ENCODE measurements around the gene NOX1. TPM values are rescaled to one million over a fixed set of nuclear protein-coding genes. Genes with fewer than 3 reads are reported as not detected.

Gene NOX1
- total and polyA plus RNA-seq, 2 of the 13 experiments (the other 11 are each of a cell fraction or from before 2014, with no cell fraction given) = 0.07 TPM; not detected in 1

DNA sequence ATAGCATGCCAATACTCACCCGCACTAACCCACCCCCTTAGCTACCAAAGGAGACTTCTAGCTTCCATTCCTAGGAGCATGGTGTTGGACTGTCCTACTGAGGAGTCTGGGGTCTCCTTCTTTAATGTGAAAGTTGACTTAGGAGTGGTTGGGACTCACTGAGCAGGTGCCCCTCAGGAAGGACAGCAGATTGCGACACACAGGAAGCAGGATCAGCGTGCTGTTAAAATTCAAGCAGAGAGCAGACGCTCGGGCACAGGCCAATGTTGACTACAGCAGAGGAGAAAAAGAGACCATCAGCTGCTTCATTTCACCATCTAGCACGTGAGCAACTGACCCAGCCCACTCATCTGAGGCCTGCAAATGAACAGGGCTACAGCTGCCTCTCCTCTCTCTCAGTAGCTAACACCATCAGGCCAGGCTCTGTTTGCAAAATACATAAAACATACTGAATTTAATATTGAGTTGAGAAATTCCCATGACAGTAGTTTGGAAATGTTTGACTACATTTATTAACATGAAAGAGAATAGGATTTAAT lies 10.8 kb downstream of the NOX1 start:
- BruUV-seq (replicated peaks) = no TSS peak
- no peak for DNase-seq (ENCODE audit: low spot score)
- Histone ChIP-seq H3K9ac (ENCODE audit: insufficient read depth, low read depth, low read length) (no peak overlapping the region), H3K4me3 (replicated peaks in 1 of 3; ENCODE audit: insufficient read depth in 1 of 3, low read depth in 2 of 3, low read length in 3 of 3) (no peak overlapping the region), H3K27ac (ENCODE audit: extremely low read length, insufficient read depth, low read length) (no peak overlapping the region), H3K4me2 (ENCODE audit: low read depth, low read length) (no peak overlapping the region; the same call in 1 of the 2 replicates), H3K9me3 (ENCODE audit: low read length) (no peaks in the 10 kb centered on the region), H4K20me1 (ENCODE audit: insufficient read depth, low read length) (no peaks in the 10 kb centered on the region), H2AFZ (ENCODE audit: low read length) (no peak overlapping the region), H3K27me3 (ENCODE audit: control insufficient read depth in 1 of 2, insufficient read depth in 2 of 2, low read length in 2 of 2) (no peaks in the 10 kb centered on the region), H3K36me3 (replicated peaks in 1 of 2; ENCODE audit: control insufficient read depth in 1 of 2, insufficient read depth in 2 of 2, low read length in 2 of 2) (no peaks in the 10 kb centered on the region), H3K79me2 (ENCODE audit: insufficient read depth, low read length) (no peaks in the 10 kb centered on the region), H3K4me1 (ENCODE audit: insufficient read depth, low read length) (no peaks in the 10 kb centered on the region)
- no peak for ATAC-seq
- WGBS (ENCODE audit: low lambda C conversion rate) = 0% methylated on average over 3 of the region's 6 CpGs
- ChIA-PET CTCF (ENCODE audit: low intra/inter-chr PET ratio, low total read pairs) (no interaction called here), POLR2A (no interaction called here)
- in situ Hi-C loops (cut with HindIII; ENCODE audit: extremely low pct_ligation_motif_present, low pct_unique_long_range_greater_than_20kb) = no loop called here
- FAIRE-seq = no peak
- intact Hi-C loops (cut with micrococcal nuclease; ENCODE audit: unreplicated experiment) = no loop called here
- TF ChIP-seq CEBPG (CRISPR knock-in tag; IDR thresholded peaks at IDR 0.05) (0 out of 2 replicates have a peak, but pooled peaks have one; percentile 17), DNMT1 (CRISPR knock-in tag; IDR thresholded peaks at IDR 0.05) (no peak), CEBPB (IDR thresholded peaks at IDR 0.05; ENCODE audit: borderline replicate concordance, low read depth, low read length) (peak; percentile 26; the same call in 1 of the 2 replicates), TFAP4 (IDR thresholded peaks at IDR 0.05; ENCODE audit: borderline replicate concordance, low read depth) (peak; percentile 30; the same call in 1 of the 2 replicates), SMAD9 (CRISPR knock-in tag; IDR thresholded peaks at IDR 0.05) (no peak), ZNF713 (CRISPR knock-in tag; IDR thresholded peaks at IDR 0.05) (no peak), ARNTL (CRISPR knock-in tag; IDR thresholded peaks at IDR 0.05) (no peak)

- H3K79me2 ChIP-seq (ENCODE audit: insufficient read depth, low read length) = no peaks in the 10 kb centered on the region
- BruUV-seq (replicated peaks) = no TSS peak
- no peaks in the 10 kb centered on the region for H3K4me1 ChIP-seq (ENCODE audit: insufficient read depth, low read length)
- H4K20me1 ChIP-seq (ENCODE audit: insufficient read depth, low read length) = no peaks in the 10 kb centered on the region
- ChIA-PET POLR2A (no interaction called here), CTCF (ENCODE audit: low intra/inter-chr PET ratio, low total read pairs) (no interaction called here)
- no peak for FAIRE-seq
- intact Hi-C loops (cut with micrococcal nuclease; ENCODE audit: unreplicated experiment) (no loop called here), in situ Hi-C loops (cut with HindIII; ENCODE audit: extremely low pct_ligation_motif_present, low pct_unique_long_range_greater_than_20kb) (no loop called here)
- WGBS (ENCODE audit: low lambda C conversion rate) = 0% methylated on average over 2 of the region's 2 CpGs
- H2AFZ ChIP-seq (ENCODE audit: low read length) = no peak overlapping the region
- DNase-seq (ENCODE audit: low spot score) = no peak
- no peaks in the 10 kb centered on the region for H3K36me3 ChIP-seq (replicated peaks in 1 of 2; ENCODE audit: control insufficient read depth in 1 of 2, insufficient read depth in 2 of 2, low read length in 2 of 2)
- H3K9me3 ChIP-seq (ENCODE audit: low read length) = no peaks in the 10 kb centered on the region
- no peak for ATAC-seq
- H3K27me3 ChIP-seq (ENCODE audit: control insufficient read depth in 1 of 2, insufficient read depth in 2 of 2, low read length in 2 of 2) = no peaks in the 10 kb centered on the region
- no peak overlapping the region for H3K4me2 ChIP-seq (ENCODE audit: low read depth, low read length)
- no peak overlapping the region for H3K9ac ChIP-seq (ENCODE audit: insufficient read depth, low read depth, low read length)
- no peak overlapping the region for H3K4me3 ChIP-seq (replicated peaks in 1 of 3; ENCODE audit: insufficient read depth in 1 of 3, low read depth in 2 of 3, low read length in 3 of 3)
- no peak overlapping the region for H3K27ac ChIP-seq (ENCODE audit: extremely low read length, insufficient read depth, low read length)
- no peak for TF ChIP-seq ZMAT3 (CRISPR knock-in tag; conservative IDR thresholded peaks at IDR 0.05)
- no peak for TF ChIP-seq MIER2 (CRISPR knock-in tag; IDR thresholded peaks at IDR 0.05)
- no peak for TF ChIP-seq FLYWCH1 (CRISPR knock-in tag; IDR thresholded peaks at IDR 0.05)
- no peak for TF ChIP-seq RERE (CRISPR knock-in tag; IDR thresholded peaks at IDR 0.05; ENCODE audit: low read depth)
- TF ChIP-seq U2AF1 (optimal IDR thresholded peaks at IDR 0.05; ENCODE audit: low read depth, low read length) = no peak
These were observed 21.3 kb downstream of the NOX1 start for GRCh38 chrX:100852810-100853209.
